ENCODE results near the gene PLD4.

GRCh38 chr14:104925214-104925854 is 655 bp downstream of the PLD4 start:
- no peak for TF ChIP-seq CTCF (conservative IDR thresholded peaks at IDR 0.05; ENCODE audit: low read depth in 2 of 2)
- TF ChIP-seq ZNF331 (CRISPR knock-in tag; IDR thresholded peaks at IDR 0.05; ENCODE audit: low read depth): no peak
- no peak for TF ChIP-seq JUNB (IDR thresholded peaks at IDR 0.05; ENCODE audit: unreplicated experiment)
- TF ChIP-seq POLR2AphosphoS5 (IDR thresholded peaks at IDR 0.05; ENCODE audit: low read depth): no peak
- TF ChIP-seq EZH2 (IDR thresholded peaks at IDR 0.05; ENCODE audit: low read depth, unreplicated experiment): no peak
- TF ChIP-seq, protein P1, sequence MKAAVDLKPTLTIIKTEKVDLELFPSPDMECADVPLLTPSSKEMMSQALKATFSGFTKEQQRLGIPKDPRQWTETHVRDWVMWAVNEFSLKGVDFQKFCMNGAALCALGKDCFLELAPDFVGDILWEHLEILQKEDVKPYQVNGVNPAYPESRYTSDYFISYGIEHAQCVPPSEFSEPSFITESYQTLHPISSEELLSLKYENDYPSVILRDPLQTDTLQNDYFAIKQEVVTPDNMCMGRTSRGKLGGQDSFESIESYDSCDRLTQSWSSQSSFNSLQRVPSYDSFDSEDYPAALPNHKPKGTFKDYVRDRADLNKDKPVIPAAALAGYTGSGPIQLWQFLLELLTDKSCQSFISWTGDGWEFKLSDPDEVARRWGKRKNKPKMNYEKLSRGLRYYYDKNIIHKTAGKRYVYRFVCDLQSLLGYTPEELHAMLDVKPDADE (IDR thresholded peaks at IDR 0.05): no peak
- no peak for TF ChIP-seq REST (IDR thresholded peaks at IDR 0.05; ENCODE audit: unreplicated experiment)
- TF ChIP-seq NANOG (IDR thresholded peaks at IDR 0.05; ENCODE audit: borderline replicate concordance): no peak
- no peak for TF ChIP-seq STAT1 (IDR thresholded peaks at IDR 0.05; ENCODE audit: unreplicated experiment)
- TF ChIP-seq CREB1 (CRISPR knock-in tag; IDR thresholded peaks at IDR 0.05; ENCODE audit: low read depth): no peak
- TF ChIP-seq EZH2phosphoT487 (IDR thresholded peaks at IDR 0.05; ENCODE audit: unreplicated experiment): no peak
- TF ChIP-seq ZNF114 (CRISPR knock-in tag; IDR thresholded peaks at IDR 0.05): no peak
- TF ChIP-seq, protein P2, sequence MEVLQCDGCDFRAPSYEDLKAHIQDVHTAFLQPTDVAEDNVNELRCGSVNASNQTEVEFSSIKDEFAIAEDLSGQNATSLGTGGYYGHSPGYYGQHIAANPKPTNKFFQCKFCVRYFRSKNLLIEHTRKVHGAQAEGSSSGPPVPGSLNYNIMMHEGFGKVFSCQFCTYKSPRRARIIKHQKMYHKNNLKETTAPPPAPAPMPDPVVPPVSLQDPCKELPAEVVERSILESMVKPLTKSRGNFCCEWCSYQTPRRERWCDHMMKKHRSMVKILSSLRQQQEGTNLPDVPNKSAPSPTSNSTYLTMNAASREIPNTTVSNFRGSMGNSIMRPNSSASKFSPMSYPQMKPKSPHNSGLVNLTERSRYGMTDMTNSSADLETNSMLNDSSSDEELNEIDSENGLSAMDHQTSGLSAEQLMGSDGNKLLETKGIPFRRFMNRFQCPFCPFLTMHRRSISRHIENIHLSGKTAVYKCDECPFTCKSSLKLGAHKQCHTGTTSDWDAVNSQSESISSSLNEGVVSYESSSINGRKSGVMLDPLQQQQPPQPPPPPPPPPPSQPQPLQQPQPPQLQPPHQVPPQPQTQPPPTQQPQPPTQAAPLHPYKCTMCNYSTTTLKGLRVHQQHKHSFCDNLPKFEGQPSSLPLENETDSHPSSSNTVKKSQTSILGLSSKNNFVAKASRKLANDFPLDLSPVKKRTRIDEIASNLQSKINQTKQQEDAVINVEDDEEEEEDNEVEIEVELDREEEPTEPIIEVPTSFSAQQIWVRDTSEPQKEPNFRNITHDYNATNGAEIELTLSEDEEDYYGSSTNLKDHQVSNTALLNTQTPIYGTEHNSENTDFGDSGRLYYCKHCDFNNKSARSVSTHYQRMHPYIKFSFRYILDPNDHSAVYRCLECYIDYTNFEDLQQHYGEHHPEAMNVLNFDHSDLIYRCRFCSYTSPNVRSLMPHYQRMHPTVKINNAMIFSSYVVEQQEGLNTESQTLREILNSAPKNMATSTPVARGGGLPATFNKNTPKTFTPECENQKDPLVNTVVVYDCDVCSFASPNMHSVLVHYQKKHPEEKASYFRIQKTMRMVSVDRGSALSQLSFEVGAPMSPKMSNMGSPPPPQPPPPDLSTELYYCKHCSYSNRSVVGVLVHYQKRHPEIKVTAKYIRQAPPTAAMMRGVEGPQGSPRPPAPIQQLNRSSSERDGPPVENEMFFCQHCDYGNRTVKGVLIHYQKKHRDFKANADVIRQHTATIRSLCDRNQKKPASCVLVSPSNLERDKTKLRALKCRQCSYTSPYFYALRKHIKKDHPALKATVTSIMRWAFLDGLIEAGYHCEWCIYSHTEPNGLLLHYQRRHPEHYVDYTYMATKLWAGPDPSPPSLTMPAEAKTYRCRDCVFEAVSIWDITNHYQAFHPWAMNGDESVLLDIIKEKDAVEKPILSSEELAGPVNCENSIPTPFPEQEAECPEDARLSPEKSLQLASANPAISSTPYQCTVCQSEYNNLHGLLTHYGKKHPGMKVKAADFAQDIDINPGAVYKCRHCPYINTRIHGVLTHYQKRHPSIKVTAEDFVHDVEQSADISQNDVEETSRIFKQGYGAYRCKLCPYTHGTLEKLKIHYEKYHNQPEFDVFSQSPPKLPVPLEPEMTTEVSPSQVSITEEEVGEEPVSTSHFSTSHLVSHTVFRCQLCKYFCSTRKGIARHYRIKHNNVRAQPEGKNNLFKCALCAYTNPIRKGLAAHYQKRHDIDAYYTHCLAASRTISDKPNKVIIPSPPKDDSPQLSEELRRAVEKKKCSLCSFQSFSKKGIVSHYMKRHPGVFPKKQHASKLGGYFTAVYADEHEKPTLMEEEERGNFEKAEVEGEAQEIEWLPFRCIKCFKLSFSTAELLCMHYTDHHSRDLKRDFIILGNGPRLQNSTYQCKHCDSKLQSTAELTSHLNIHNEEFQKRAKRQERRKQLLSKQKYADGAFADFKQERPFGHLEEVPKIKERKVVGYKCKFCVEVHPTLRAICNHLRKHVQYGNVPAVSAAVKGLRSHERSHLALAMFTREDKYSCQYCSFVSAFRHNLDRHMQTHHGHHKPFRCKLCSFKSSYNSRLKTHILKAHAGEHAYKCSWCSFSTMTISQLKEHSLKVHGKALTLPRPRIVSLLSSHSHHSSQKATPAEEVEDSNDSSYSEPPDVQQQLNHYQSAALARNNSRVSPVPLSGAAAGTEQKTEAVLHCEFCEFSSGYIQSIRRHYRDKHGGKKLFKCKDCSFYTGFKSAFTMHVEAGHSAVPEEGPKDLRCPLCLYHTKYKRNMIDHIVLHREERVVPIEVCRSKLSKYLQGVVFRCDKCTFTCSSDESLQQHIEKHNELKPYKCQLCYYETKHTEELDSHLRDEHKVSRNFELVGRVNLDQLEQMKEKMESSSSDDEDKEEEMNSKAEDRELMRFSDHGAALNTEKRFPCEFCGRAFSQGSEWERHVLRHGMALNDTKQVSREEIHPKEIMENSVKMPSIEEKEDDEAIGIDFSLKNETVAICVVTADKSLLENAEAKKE (CRISPR knock-in tag; IDR thresholded peaks at IDR 0.05): no peak
